Measurements from ENCODE around the gene KHDRBS2.

Gene KHDRBS2

DNA sequence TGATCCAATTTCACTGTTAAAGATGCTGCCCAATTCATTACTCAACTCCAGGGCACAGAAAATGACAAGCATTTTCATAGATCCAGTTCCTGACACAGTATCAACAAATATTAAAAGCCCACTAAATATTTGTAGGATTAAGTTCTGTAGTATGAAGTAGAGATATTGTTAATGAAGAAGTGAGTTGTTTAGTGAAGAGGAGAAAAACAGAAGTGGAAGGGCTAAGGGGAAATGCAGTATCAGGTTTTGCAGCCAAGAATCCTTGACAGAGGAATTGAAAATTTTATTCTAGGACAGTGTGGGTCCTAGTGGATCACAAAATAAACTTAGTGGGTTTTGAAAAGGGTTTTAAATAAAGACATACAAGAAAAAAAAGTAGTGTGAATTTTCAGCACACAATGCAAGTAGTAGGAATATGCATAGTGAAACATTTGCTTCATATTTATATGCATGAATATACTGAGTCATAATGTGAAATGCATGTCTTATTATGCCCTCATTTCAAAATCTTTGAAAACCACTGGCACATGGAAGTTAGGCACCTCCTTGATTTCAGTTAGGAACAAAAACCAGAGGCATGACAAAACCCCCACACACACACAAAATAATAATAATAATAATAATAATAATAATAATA lies 338.6 kb downstream of the KHDRBS2 start:
- CTCF ChIA-PET = no interaction called here

DNA sequence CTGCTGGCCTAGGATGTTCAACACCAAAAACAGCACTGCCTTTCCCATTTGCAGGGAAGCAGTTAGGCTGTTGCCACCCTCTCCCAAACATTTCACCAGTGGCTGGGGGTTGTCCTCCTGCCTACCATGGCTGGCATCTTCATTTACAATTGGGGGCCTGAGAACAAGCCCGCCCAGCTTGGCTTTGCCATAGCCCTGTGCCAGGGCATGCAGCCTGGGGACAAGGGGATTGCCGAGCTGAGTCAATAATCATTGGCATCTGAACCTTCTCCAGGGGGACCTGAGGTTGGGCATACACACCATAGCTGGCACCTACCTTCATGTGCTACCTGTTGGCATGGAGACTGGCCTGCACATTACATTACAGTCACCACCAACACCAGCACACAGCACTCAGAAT lies 345.1 kb downstream of the KHDRBS2 start:
- DNase-seq (ENCODE audit: low spot score) = no peak

More for the DNA sequence above, 338.6 kb downstream of the KHDRBS2 start:
- TF ChIP-seq, protein P1, sequence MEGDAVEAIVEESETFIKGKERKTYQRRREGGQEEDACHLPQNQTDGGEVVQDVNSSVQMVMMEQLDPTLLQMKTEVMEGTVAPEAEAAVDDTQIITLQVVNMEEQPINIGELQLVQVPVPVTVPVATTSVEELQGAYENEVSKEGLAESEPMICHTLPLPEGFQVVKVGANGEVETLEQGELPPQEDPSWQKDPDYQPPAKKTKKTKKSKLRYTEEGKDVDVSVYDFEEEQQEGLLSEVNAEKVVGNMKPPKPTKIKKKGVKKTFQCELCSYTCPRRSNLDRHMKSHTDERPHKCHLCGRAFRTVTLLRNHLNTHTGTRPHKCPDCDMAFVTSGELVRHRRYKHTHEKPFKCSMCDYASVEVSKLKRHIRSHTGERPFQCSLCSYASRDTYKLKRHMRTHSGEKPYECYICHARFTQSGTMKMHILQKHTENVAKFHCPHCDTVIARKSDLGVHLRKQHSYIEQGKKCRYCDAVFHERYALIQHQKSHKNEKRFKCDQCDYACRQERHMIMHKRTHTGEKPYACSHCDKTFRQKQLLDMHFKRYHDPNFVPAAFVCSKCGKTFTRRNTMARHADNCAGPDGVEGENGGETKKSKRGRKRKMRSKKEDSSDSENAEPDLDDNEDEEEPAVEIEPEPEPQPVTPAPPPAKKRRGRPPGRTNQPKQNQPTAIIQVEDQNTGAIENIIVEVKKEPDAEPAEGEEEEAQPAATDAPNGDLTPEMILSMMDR (conservative IDR thresholded peaks at IDR 0.05; ENCODE audit: low read depth) = no peak
- POLR2A ChIA-PET (ENCODE audit: low non-redundant PET) = no interaction called here
- no peak overlapping the region for H3K27ac ChIP-seq
- no peak for DNase-seq (ENCODE audit: low spot score)

DNA sequence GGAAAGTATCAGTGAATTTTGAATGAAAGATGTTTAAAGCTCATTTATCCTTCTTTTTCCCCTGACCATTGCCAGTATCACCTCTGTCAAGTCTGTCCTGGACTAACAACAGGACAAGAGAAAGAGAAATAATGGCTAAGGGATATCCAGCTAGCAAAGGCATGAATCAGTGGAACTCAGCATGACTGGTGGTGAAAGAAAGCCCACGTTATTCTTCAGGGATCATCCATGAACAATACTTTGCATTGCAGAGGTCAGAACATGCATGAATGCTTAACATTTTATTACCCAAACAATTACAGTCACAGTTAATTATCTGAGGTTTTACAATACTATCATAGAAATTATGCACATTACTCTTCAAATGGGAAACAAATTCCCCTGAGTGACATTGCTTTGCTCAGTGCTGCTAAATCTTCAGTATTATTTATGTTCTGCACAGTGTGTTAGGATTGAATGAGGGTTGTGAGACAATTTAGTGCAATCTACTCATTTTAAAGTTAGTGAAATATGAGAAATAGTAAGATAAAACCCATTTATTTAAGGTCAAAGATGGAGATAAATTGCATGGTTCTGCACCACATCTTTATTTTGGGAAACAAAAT lies 350.7 kb downstream of the KHDRBS2 start:
- H3K27ac ChIP-seq = no peak overlapping the region
- TF ChIP-seq, protein P1 (conservative IDR thresholded peaks at IDR 0.05; ENCODE audit: low read depth) = no peak
- ChIA-PET POLR2A (ENCODE audit: low non-redundant PET) (no interaction called here), CTCF (no interaction called here)
- no peak for DNase-seq (ENCODE audit: low spot score)

More for the DNA sequence above, 345.1 kb downstream of the KHDRBS2 start:
- POLR2A ChIA-PET (ENCODE audit: low non-redundant PET) = no interaction called here
- CTCF ChIA-PET = no interaction called here
- H3K27ac ChIP-seq = no peak overlapping the region
- TF ChIP-seq, protein P1 (conservative IDR thresholded peaks at IDR 0.05; ENCODE audit: low read depth) = no peak

DNA sequence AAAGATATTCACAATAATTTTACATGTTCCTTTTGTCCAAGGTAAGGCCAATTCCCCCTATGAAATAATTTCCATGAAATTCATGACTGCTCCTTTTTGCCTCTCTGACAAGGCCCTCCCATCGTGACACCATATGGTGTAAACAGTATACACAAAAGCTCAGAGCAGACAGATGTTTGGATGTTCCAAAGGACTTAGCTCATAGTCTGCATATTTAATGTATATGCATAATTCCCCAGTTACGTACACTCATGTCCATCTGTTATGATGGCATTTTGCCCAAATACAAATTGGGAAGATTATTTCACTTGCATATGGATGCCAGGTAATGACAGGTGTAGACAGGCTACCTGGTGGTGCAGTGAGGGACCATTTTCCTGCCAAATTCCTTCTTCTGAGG lies 376.5 kb downstream of the KHDRBS2 start:
- TF ChIP-seq, protein P1 (conservative IDR thresholded peaks at IDR 0.05; ENCODE audit: low read depth) = no peak
- no peak overlapping the region for H3K27ac ChIP-seq
- CTCF ChIA-PET = no interaction called here
- POLR2A ChIA-PET (ENCODE audit: low non-redundant PET) = no interaction called here
- DNase-seq (ENCODE audit: low spot score) = no peak

DNA sequence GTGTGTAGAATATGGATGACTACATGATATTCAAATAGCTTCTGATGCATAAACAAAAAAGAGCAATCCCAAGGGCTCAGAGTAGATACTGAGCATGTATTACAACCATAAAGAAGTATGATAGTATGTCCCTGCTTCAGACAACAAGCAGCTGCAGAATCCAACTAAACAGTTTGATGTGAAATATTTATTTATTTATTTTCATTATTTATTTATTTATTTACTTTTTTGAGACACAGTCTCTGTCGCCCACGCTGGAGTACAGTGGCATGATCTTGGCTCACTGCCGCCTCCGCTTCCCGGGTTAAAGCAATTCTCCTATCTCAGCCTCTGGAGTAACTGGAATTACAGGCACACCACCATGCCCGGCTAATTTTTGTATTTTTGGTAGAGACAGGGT lies 384.3 kb downstream of the KHDRBS2 start:
- no peak for DNase-seq (ENCODE audit: low spot score)
- ChIA-PET POLR2A (ENCODE audit: low non-redundant PET) (no interaction called here), CTCF (no interaction called here)
- H3K27ac ChIP-seq = no peak overlapping the region
- TF ChIP-seq, protein P1 (conservative IDR thresholded peaks at IDR 0.05; ENCODE audit: low read depth) = no peak

DNA sequence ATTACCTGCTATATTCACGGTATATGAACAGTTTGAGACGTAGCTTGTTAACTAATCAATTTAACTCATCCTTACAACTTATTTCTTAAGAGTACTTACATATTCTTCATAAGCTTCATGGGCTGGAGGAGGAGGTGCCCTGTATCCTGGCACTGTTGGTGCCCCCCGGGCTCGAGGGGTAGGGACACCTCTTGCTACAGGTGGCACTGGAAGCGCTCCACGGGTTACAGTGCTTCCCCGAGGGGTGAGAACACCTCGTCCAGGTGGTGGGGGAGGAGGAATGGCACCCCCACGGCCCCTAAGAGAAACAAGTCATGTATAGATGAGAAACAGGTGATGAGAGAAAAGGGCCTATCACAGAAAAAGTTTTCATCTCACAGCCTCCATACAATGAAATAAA lies 391.5 kb downstream of the KHDRBS2 start:
- H3K27ac ChIP-seq = no peak overlapping the region
- no peak for DNase-seq (ENCODE audit: low spot score)
- TF ChIP-seq, protein P1 (conservative IDR thresholded peaks at IDR 0.05; ENCODE audit: low read depth) = no peak
- POLR2A ChIA-PET (ENCODE audit: low non-redundant PET) = no interaction called here
- CTCF ChIA-PET = no interaction called here

Measured in RWPE1 (cell line).